ENCODE data around the gene IFI16.
"Not testable (repeated sequence)": the region's sequence is repeated elsewhere in the genome, so short reads cannot be mapped to it uniquely, and the experiment has no call there.

Gene IFI16

DNA sequence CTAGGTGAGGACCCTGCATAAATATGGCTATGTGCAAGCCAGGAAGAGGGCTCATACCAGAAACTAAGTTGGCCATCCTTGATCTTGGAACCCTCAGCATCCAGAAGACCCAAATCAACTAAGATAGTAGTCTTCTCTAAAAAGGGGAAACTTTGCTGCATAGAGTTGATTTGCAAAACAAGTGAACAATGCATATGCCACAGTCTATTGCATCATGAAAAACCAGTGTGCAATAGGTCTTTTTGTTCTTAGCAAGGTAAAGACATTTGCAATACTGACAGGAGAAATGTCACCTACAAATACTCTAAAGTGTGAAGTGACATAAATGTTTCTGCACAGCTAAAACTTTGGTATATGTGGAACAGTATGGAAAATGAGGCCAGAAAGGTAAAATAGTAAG, 2.0 kb upstream of the IFI16 start:
- no peak for DNase-seq

GRCh38 chr1:159008744-159009188, 941 bp upstream of the IFI16 start:
- peak in 4 of 56 donors; percentile 1 to 14 (median 4) for DNase-seq

GRCh38 chr1:159009287-159009686, 420 bp upstream of the IFI16 start:
- DNase-seq, result no peak

GRCh38 chr1:159010391-159010790, 684 bp downstream of the IFI16 start:
- DNase-seq, result no peak

DNA sequence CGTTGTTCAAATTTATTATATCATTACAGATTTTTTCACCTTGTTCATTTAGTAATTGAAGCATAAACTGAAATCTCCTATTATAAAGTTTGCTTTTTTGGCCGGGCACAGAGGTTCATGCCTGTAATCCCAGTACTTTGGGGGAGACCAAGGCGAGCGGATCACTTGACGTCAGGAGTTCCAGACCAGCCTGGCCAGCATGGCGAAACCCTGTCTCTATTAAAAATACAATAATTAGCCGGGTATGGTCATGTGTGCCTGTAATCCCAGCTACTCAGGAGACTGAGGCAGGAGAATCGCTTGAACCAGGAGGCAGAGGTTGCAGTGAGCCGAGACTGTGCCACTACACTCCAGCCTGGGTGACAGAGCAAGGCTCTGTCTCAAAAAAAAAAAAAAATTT, 1.3 kb downstream of the IFI16 start:
- not testable (repeated sequence) for DNase-seq

- DNase-seq, result no peak
These were observed 2.0 kb downstream of the IFI16 start for GRCh38 chr1:159011751-159012150.

GRCh38 chr1:159012495-159012894, 2.8 kb downstream of the IFI16 start:
- DNase-seq, result no peak

DNA sequence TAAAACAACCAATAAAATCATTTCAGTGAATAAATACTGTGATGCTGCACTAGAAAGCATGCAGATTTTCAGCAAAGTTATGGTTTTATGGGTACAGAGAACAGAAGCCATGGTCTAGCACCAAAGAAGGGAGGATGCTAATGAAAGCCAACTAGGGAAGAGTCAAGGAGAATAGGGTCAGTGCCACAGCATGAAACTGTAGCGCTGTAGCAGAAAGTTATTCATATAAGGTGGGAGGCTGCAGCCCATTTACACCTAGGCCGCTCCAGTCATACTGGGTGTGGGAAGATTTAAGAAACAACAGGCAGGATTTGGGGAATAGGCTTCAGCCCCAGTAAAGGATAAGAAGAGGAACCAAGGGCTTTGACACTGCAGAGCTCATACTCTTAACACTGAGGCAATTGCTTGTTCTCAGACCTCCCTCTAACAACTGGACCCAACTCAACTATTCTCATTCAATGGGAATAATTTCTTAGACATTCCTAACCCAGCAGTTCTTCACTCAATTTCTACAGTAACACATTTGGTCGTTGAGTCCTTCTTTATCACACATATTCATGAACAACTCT, 4.4 kb downstream of the IFI16 start:
- no peak for DNase-seq

DNA sequence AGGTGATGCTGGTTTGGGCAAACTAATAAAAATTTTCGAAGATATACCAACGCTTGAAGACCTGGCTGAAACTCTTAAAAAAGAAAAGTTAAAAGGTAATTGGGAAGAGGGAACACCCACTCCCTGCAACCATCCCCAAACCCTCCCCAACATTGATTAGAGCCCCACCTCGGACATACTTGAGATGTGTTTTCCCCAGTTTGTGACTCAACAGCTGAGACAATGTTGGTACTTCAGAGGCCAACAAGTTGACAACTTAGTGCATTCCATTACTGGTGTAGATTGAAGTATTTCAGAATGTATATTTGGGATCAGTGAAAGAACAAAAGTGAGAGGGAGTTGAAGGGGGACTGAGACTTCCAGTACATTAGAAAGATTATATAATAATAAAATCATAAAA, 5.1 kb downstream of the IFI16 start:
- no peak for DNase-seq

GRCh38 chr1:159015440-159015909, 5.8 kb downstream of the IFI16 start:
- DNase-seq, result peak in 13 of 56 donors; percentile 5 to 50 (median 13)

DNA sequence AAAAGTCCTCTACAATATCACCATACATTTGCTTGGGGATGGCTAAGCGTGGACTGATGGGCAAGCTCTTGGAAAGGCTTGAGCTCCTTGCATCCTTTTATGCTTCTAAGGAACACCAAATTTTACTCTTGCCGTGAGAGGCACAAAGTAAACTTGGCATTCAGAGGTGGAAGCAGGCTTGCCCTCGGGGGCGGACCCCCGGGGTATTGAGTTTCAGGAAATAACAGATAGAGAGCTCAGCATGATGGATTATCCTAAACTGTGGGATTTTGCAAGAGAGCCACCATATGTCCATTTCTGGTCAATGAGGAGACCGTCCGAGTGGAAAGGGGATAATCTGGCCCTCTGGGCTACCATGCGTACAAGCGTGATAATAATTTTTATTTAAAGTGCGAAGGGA, 14.0 kb downstream of the IFI16 start:
- no peak for DNase-seq

GRCh38 chr1:159025043-159025442, 15.3 kb downstream of the IFI16 start:
- no peak for DNase-seq

DNA sequence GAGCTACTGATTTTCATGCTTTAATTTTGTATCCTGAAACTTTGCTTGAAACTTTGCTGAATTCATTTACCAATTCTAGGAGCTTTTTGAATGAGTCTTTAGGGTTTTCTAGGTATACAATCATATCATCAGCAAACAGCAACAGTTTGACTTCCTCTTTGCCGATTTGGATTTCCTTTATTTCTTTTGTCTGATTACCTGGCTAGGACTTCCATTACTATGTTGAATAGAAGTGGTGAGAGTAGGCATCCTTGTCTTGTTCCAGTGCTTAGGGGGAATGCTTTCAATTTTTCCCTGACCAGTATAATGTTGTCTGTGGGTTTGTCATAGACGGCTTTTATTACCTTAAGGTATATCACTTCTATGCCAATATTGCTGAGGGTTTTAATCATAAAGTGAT, 17.1 kb downstream of the IFI16 start:
- not testable (repeated sequence) for DNase-seq

DNA sequence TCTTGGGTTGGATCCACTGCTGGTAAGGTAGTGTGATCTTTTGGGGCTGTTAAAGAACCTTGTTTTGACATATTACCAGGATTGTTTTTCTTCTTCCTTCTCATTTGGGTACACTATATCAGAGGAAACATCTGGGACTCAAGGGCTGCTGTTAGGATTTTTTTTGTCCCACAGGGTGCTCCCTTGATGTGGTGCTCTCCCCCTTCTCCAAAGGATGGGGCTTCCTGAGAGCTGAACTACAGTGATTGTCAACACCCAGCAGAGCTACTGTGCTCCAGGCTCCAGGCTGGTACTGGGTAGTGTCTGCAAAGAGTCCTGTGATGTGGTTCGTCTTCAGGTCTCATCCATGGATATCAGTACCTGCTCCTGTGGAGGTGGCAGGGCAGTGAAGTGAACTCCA, 20.6 kb downstream of the IFI16 start:
- no peak for DNase-seq

GRCh38 chr1:159030877-159031447, 21.3 kb downstream of the IFI16 start:
- DNase-seq, result no peak

DNA sequence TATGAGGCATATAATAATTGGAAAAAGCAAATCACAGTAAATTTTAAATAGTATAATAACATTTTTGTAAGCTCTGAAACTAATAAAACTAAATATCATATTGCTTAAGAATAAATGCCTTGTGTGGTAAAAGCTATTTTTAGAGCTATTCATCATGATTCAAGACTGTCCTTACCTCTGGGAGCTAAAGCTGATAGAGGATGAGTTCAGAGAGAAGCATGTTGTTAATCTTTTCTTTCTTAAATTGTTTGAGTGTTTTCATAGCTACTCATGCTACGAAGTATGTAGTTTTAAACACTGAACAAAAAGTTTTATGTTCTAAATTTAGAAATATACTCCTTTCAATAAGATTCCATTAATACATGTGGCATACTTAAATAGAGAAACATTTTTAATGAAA, 30.5 kb downstream of the IFI16 start:
- no peak for DNase-seq

- DNase-seq, result no peak
These were observed 31.4 kb downstream of the IFI16 start for GRCh38 chr1:159040893-159041724.

DNA sequence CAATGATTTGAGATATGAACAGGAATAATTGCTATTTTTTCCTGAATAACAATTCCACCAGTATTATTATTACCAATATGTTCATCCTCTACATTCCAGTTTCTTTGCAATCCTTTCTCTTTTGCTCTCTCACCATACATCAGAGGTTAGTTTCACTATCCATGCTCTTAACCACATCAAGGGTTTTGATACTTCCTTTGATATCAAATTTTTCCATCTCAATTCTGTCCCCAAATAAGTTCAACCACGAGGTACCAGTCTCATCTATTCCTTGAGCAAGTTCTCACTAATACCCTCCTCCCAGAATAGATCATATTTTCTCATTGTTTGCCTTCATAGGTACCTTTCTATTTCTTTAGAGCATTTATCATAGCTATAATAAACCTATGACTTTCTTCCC, 36.8 kb downstream of the IFI16 start:
- not testable (repeated sequence) for DNase-seq

- DNase-seq, result no peak
These were observed 41.7 kb downstream of the IFI16 start for GRCh38 chr1:159051436-159051835.

GRCh38 chr1:159054427-159054826, 44.7 kb downstream of the IFI16 start:
- DNase-seq, result no peak

DNA sequence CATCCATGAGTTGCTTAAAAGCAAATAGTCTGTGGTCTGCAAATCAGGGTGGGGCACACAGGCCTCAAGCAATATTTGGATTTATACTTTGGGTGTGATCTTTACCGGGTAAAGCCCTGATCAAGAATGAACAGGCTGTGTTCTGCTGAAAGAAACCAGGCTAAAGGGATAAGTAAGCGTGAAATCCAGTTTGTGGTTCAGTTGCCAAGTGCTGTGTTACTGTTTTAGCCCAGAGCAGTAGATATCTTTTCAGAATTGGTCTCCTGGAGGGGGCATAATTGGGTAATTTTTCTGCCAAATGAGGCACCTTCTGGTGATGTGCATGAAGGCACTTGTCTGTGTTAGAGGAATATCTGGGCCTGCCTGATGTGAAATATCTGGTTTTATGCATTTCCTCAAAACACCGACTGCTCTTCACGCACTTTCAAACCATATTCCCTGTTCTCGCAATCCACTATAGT, 45.5 kb downstream of the IFI16 start:
- DNase-seq, result no peak

- DNase-seq, result peak in 17 of 56 donors; percentile 0 to 38 (median 10)
These were observed 46.5 kb downstream of the IFI16 start for GRCh38 chr1:159056069-159056698.

Data from nucleus accumbens (tissue), 56 donors.